Anterior cingulate cortex (tissue), 58 donors: ENCODE measurements around the gene CLNK.

Experiments
- DNase-seq, 58 donors: peaks; one replicate each; lab custom pipeline; 2025; lab: John Stamatoyannopoulos, UW

CLNK gene

DNA sequence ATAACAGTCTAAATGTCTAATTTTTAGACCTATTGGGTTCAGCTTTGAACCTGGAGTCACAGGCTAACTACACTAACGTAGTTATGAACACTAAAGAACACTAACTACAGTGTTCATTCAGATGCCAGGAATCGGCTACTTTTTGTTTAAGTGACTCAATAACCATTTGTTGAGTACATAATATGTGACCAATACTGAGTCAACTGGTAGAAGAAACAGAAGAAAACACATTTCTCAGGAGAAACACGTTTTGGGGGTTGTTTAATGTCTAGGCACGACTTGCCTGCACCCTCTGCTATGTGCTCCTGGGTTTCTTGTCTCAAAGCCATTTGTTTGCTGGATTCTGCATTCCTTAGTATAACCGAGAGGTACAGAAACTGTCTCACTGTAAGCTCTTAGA is 18.6 kb upstream of the CLNK start:
- no peak for DNase-seq

GRCh38 chr4:10701702-10702460 is 17.3 kb upstream of the CLNK start:
- no peak for DNase-seq

GRCh38 chr4:10701161-10701560 is 16.6 kb upstream of the CLNK start:
- no peak for DNase-seq

- DNase-seq, result no peak
Measured at GRCh38 chr4:10698172-10698571, 13.6 kb upstream of the CLNK start.

- DNase-seq, result no peak
Measured at GRCh38 chr4:10697086-10697485, 12.5 kb upstream of the CLNK start.

- no peak for DNase-seq
Measured at GRCh38 chr4:10696253-10696652, 11.7 kb upstream of the CLNK start.

GRCh38 chr4:10694828-10695209 is 10.3 kb upstream of the CLNK start:
- DNase-seq, result no peak

DNA sequence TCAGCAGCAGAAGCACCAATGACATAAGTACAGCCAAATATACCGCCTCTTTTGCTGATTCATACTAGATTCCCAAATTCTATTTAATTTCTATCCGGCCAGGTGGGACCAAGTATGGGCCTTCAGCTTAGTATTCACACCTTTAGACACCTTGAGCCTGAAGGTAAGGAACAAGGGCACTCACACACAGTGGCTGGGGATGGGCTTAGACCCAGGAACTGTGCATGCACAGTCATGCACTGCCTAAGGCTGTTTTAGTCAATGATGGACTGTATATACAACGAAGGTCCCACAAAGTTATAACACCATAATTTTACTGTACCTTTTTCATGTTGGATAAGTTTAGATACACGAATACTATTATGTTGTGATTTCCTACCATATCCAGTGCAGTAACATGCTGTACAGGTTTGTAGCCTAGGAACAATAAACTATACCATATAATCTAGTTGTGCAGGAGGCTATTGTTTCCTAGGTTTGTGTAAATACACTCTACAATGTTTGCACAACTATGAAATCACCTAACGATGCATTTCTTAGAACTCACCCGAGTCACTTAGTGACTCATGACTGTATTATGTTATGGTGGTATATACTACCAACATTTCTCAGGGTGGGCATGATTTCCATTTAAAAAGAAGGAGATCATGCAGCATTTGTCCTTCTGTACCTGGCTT is 9.7 kb upstream of the CLNK start:
- DNase-seq, result no peak

DNA sequence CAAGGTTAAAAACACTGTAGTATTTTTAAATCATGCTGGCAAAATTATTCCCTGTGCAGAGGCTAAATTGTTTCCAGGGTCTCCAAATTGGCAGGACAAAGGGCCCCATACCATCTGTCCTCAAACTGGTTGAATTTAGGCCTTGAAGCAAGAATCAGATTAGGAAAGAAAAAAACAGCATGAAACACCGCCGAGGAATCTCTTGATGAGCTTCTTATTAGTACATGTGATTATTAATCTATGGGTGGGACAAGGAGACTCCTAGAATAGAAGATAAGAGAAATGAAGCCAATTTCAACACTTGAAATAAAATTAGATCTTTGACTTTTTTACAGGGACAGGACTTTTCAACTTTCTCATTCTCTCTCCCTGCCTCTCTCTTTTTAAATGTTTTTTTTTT is 7.1 kb upstream of the CLNK start:
- DNase-seq, result no peak

DNA sequence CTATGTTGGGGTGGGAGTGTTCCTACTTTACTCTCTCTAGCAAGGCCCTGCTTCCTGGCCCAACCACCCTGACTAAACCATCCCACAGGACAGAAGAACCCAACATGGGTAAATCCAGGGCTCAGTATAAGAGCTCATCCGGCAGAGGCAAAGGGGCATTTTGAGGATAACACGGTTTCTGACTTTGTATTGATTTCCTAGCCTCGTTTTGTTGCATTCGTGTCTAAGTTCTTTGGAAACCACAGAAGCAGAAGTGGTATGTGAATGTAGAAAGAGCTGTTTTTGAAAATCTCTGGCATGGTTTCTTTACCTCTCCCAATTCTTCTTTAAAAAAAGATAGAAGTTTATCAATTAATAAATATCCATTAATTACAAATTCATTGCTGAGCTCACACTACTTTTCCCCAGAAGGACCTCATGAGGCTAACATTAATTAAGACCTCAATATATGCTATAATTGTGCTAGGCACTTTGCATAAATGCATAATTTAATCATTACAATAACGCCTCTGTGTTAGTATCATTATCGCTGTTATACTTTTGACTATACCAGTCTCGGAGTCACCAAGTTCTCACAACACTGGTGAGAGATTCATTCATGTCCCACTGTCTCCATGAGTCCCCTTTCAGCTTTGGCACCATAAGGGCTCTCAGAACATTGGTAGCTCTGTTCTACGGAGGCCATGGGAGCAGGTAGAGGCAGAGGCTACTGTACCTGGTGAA is 5.8 kb upstream of the CLNK start:
- DNase-seq, result no peak

GRCh38 chr4:10688846-10689245 is 4.3 kb upstream of the CLNK start:
- no peak for DNase-seq

GRCh38 chr4:10688022-10688421 is 3.5 kb upstream of the CLNK start:
- DNase-seq, result no peak

- no peak for DNase-seq
Measured at GRCh38 chr4:10687526-10687925, 3.0 kb upstream of the CLNK start.

DNA sequence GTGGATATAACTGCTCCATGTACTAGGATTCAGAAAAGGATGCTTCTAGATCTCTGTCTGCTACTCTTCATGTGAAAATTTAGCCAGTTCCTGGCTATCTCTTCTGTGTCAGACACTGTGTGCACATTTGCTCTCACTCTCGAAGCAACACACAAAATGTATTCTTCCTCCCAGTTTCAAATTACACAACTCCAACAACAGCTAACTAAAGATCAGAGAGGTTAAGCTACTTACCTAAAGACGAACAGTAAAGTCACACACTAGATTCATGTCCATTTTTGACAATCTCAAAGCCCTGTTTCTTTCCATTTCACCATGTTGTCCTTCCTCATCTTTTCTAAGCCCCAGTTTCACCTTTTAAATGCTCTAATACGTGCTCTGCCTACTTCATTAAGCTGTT is 2.2 kb downstream of the CLNK start:
- no peak for DNase-seq

- DNase-seq, result no peak
Measured at GRCh38 chr4:10677796-10678497, 6.6 kb downstream of the CLNK start.

- no peak for DNase-seq
Measured at GRCh38 chr4:10673817-10674369, 10.7 kb downstream of the CLNK start.

- DNase-seq, result no peak
Measured at GRCh38 chr4:10672379-10672778, 12.2 kb downstream of the CLNK start.

GRCh38 chr4:10671799-10672198 is 12.8 kb downstream of the CLNK start:
- DNase-seq, result no peak

DNA sequence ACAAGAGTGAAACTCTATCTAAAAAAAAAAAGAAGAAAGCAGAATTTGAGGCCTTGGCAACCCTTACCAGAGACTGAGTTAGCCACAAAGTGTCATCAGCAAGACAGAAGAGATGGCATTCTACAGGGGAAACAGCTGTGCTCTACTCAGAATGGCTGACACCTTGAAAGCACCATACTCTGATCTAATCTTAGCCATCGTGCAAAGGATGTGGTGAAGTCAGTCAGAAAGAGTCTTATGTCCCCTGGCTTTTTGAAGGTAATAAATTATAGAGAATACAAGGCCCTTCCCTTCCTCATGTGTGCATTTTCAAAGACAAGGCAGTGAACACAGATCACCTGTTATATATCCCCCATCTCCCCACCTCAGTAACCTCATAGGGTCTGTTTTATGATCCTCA is 13.2 kb downstream of the CLNK start:
- no peak for DNase-seq

GRCh38 chr4:10670321-10670720 is 14.2 kb downstream of the CLNK start:
- no peak for DNase-seq
